HepG2 (cell line): ENCODE results near the gene USP10. TPM values are rescaled to one million over a fixed set of nuclear protein-coding genes. Genes with fewer than 3 reads are reported as not detected.
A peak's percentile ranks its signal among the peaks of the same experiment; 100 is the strongest.

ENCODE experiments used
- ATAC-seq: fragments of 200-7000 bp; cut with Tn5 transposase; 3 replicates; pipeline ENCODE4 v1.9.1; 2020; ENCODE audit warnings: mild to moderate bottlenecking, moderate library complexity
- BruUV-seq: library from RNA; stranded (reverse); fragments of 400-500 nt; replicated peaks from 2 replicates; lab custom pipeline; 2021; lab: Mats Ljungman, UMichigan
- CTCF ChIA-PET: fragments of 300-600 bp; formaldehyde crosslinking; extraction: SDS; loops from one replicate; lab custom pipeline; 2021; ENCODE audit warnings: low total read pairs, inconsistent platforms, low intra/inter-chr PET ratio; lab: Yijun Ruan, JAX
- POLR2A ChIA-PET: fragments of 350-600 bp; sonication (Branson Sonifier 250); formaldehyde crosslinking; loops from one replicate; lab custom pipeline; 2020; ENCODE audit warnings: antibody characterized with exemption, inconsistent platforms; lab: Yijun Ruan, JAX
- DNase-seq: peaks from one replicate; pipeline ENCODE4 v3.0.0-alpha.2; 2015; ENCODE audit warnings: low spot score
- FAIRE-seq: peaks from 3 replicates; lab custom pipeline; 2011; peaks lifted over from hg19 to GRCh38; lab: Jason Lieb, UNC
- H2AFZ ChIP-seq: one replicate; pipeline ENCODE4 v1.6.1; 2011; ENCODE audit warnings: low read length, inconsistent platforms
- H3K27ac ChIP-seq: fragments of 300-600 bp; 3 replicates; pipeline ENCODE4 v1.8.0; 2011; ENCODE audit warnings: mixed run types, mild to moderate bottlenecking, mixed read lengths, low read length, inconsistent platforms; ENCODE audit not compliant: insufficient read depth; ENCODE audit errors: extremely low read length
- H3K27me3 ChIP-seq, 2 experiments: fragments of 200-600 bp in 1 of 2; 2 replicates in 1 of 2; 3 replicates in 1 of 2; pipeline versions ENCODE4 v1.6.0 to v1.8.0; 2011; ENCODE audit warnings: low read length in 2 of 2, mild to moderate bottlenecking in 2 of 2, moderate library complexity in 2 of 2, inconsistent platforms in 1 of 2; ENCODE audit not compliant: insufficient read depth in 2 of 2, control insufficient read depth in 1 of 2
- H3K36me3 ChIP-seq, 2 experiments: fragments of 200-600 bp in 1 of 2; replicated peaks in 1 of 2; 2 replicates in 1 of 2; 3 replicates in 1 of 2; pipeline versions ENCODE4 v1.5.1 to v1.8.0; 2011; ENCODE audit warnings: low read length in 2 of 2, inconsistent platforms in 1 of 2; ENCODE audit not compliant: insufficient read depth in 2 of 2, control insufficient read depth in 1 of 2
- H3K4me1 ChIP-seq: 2 replicates; pipeline ENCODE4 v1.5.1; 2012; ENCODE audit warnings: low read length, inconsistent platforms; ENCODE audit not compliant: insufficient read depth
- H3K4me2 ChIP-seq: 2 replicates; pipeline ENCODE4 v1.6.0; 2011; ENCODE audit warnings: low read depth, low read length, inconsistent platforms
- H3K4me3 ChIP-seq, 3 experiments: fragments of 200-600 bp in 1 of 3; sonication (generic), shearing (Covaris generic) in 1 of 3; replicated peaks in 1 of 3; 2 replicates each; pipeline ENCODE4 v1.5.1; 2011 to 2016; ENCODE audit warnings: low read length in 3 of 3, inconsistent platforms in 2 of 3, low read depth in 2 of 3, mild to moderate bottlenecking in 2 of 3, control low read depth in 1 of 3, mixed read lengths in 1 of 3; ENCODE audit not compliant: insufficient read depth in 1 of 3
- H3K79me2 ChIP-seq: one replicate; pipeline ENCODE4 v1.6.1; 2011; ENCODE audit warnings: low read length, inconsistent platforms; ENCODE audit not compliant: insufficient read depth
- H3K9ac ChIP-seq: 2 replicates; pipeline ENCODE4 v1.6.0; 2011; ENCODE audit warnings: mild to moderate bottlenecking, low read depth, low read length, inconsistent platforms; ENCODE audit not compliant: insufficient read depth
- H3K9me3 ChIP-seq: 2 replicates; pipeline ENCODE4 v1.5.1; 2012; ENCODE audit warnings: mild to moderate bottlenecking, low read length
- H4K20me1 ChIP-seq: 2 replicates; pipeline ENCODE4 v1.6.0; 2011; ENCODE audit warnings: inconsistent platforms, mild to moderate bottlenecking, low read length, moderate library complexity; ENCODE audit not compliant: insufficient read depth
- BORCS8-MEF2B ChIP-seq: sonication (generic); formaldehyde crosslinking; IDR thresholded peaks from 2 replicates; pipeline ENCODE4 v1.8.0; 2022; ENCODE audit warnings: mild to moderate bottlenecking, missing genetic modification reagents
- CEBPB ChIP-seq: IDR thresholded peaks from 2 replicates; pipeline ENCODE4 v1.6.1; 2011; ENCODE audit warnings: low read depth, low read length, improper control_type of control experiment, borderline replicate concordance
- CREB1 ChIP-seq, 2 experiments: fragments of 450-650 bp in 1 of 2; IDR thresholded peaks; 2 replicates each; pipeline ENCODE4 v1.6.1; 2016 to 2017; ENCODE audit warnings: control low read depth in 1 of 2, mild to moderate bottlenecking in 1 of 2, missing compliant biosample characterization in 1 of 2, missing genetic modification characterization in 1 of 2
- TAF1 ChIP-seq: sonication (generic); formaldehyde crosslinking; IDR thresholded peaks from 2 replicates; pipeline ENCODE4 v1.4.0; 2020; ENCODE audit warnings: missing genetic modification reagents
- ZBTB20 ChIP-seq: sonication (generic); formaldehyde crosslinking; IDR thresholded peaks from 2 replicates; pipeline ENCODE4 v1.8.1; 2023; ENCODE audit warnings: missing genetic modification reagents, low read depth, mild to moderate bottlenecking, borderline replicate concordance
- ZNF556 ChIP-seq: sonication (generic); formaldehyde crosslinking; IDR thresholded peaks from 2 replicates; pipeline ENCODE4 v1.4.0; 2020; ENCODE audit warnings: mild to moderate bottlenecking, missing genetic modification reagents, borderline replicate concordance
- WGBS: methylation state at CpG from one replicate; pipeline ENCODE4 v1.1.6; 2017; ENCODE audit warnings: low lambda C conversion rate; 5-methylcytosine and 5-hydroxymethylcytosine counted together
- in situ Hi-C: cut with HindIII; loops from 2 replicates; pipeline ENCODE4 v1.10.0; 2017; ENCODE audit warnings: low pct_unique_long_range_greater_than_20kb; ENCODE audit not compliant: extremely low pct_ligation_motif_present
- intact Hi-C: fragments of 100-400 bp; cut with micrococcal nuclease; formaldehyde crosslinking; loops from one replicate; pipeline ENCODE4 v1.10.0; 2022; ENCODE audit not compliant: unreplicated experiment
- polyA plus RNA-seq, 8 experiments: library from polyadenylated mRNA; depleted of rRNA in 3 of 8; stranded (reverse) in 7 of 8; unstranded in 1 of 8; fragments of >200 nt; fragmentation: Illumina TruSeq in 4 of 8; extraction: Trizol in 4 of 8; gene quantifications; 2 replicates each; pipeline versions ENCODE4 v1.2.1 to v1.2.3, GENCODE V29; 2011 to 2016; ENCODE audit warnings: low read depth in 4 of 8, missing spikeins in 1 of 8, mixed read lengths in 1 of 8; ENCODE audit not compliant: insufficient read depth in 1 of 8
- total RNA-seq, 5 experiments: library from RNA; depleted of rRNA; stranded (reverse); fragments of >200 nt; fragmentation: Illumina TruSeq; extraction: Trizol; gene quantifications; 2 replicates each; pipeline ENCODE4 v1.2.3, GENCODE V29; 2016; ENCODE audit warnings: low read depth in 1 of 5

USP10 gene
- total and polyA plus RNA-seq, 2 of the 13 experiments (the other 11 are each of a cell fraction or from before 2014, with no cell fraction given): 79.1 to 122 TPM

DNA sequence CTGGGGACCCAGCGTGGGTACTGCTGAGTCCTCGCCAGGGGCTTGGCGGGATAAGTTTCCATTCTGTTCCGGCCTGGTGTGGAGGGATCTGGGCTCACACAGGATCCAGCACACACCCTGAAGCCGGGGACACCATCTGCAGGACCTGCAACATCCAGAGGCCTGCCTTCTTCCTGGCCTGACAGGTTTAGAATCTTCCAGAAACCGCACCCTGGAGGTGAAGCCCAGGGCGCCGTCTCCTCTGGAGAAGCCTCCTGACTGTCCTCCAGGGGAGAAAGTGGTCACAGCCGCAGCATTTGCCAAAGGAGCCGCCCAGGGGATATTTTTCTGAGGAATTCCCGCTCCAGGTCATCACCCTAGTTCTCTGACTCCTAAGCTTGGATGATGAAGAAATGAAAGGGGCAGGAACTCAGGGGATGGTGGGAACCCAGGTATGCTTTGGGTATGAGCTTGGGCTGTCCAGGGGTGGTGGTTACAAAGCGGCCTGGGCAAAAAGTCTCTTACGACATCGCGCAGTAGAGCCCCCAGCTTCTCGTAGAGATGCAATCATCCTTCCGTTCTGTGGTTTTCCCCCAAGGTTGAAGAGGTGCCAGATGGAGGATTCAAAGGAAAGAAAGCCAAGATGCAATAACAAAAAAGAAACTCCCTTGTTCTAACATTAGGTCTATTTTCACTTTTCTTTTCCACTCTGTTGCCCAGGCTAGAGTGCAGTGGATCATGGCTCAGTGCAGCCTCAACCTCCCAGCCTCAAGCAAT is 110.9 kb downstream of the USP10 start:
- POLR2A ChIA-PET: no interaction called here
- TF ChIP-seq CEBPB (peak; percentile 42; the same call in 1 of the 2 replicates), ZBTB20 (no peak), TAF1 (CRISPR knock-in tag) (no peak)
- Histone ChIP-seq H3K9me3 (no peaks in the 10 kb centered on the region), H3K79me2 (no peaks in the 10 kb centered on the region), H3K9ac (no peak overlapping the region), H4K20me1 (no peaks in the 10 kb centered on the region), H3K4me2 (no peak overlapping the region), H3K27me3 (peaks cover 7 to 89% of the 10 kb centered on the region in 2 experiments; a peak in 4 of 5 replicates), H3K27ac (no peak overlapping the region), H3K36me3 (no peaks in the 10 kb centered on the region), H3K4me1 (peaks cover 11% of the 10 kb centered on the region), H3K4me3 (no peak overlapping the region), H2AFZ (no peak overlapping the region)
- in situ Hi-C loops (no loop called here), intact Hi-C loops (no loop called here)
- 55% methylated on average over 9 of the region's 17 CpGs for WGBS
- no TSS peak for BruUV-seq
- ATAC-seq: no peak
- no peak for FAIRE-seq
- DNase-seq: no peak
- CTCF ChIA-PET: no interaction called here

DNA sequence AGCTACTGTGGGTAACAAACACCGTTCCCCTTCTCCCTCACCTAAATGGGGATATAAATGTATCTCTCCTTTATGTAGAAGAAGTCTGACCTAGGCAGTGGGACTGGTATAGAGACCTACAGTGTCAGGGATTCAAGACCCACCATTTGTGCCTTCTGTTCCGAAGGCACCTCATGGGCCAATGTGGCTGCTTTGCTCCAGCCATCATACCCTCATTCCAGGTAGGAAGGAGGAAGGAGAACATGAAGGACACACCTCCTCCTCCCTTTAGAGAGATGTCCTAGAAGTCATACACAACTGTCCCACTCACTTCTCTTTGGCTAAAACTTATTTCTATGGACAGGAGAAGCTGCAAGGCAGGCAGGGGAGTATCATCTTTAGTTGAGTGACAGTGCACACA is 111.7 kb downstream of the USP10 start:
- ChIA-PET POLR2A (no interaction called here), CTCF (no interaction called here)
- H3K27ac ChIP-seq: no peak overlapping the region
- H3K9me3 ChIP-seq: no peaks in the 10 kb centered on the region
- WGBS: 43% methylated on average over 2 of the region's 2 CpGs
- H3K4me2 ChIP-seq: no peak overlapping the region
- no peaks in the 10 kb centered on the region for H3K36me3 ChIP-seq
- ATAC-seq: no peak
- H2AFZ ChIP-seq: no peak overlapping the region
- BruUV-seq: no TSS peak
- in situ Hi-C loops: no loop called here
- no peak for DNase-seq
- H3K79me2 ChIP-seq: no peaks in the 10 kb centered on the region
- peaks cover 7 to 84% of the 10 kb centered on the region in 2 experiments; a peak in 4 of 5 replicates for H3K27me3 ChIP-seq
- H3K4me1 ChIP-seq: peaks cover 14% of the 10 kb centered on the region
- FAIRE-seq: no peak
- H3K9ac ChIP-seq: no peak overlapping the region
- TF ChIP-seq BORCS8-MEF2B (CRISPR knock-in tag) (no peak), CREB1 (IDR thresholded peaks at IDR 0.05) (no peak), CREB1 (CRISPR knock-in tag; IDR thresholded peaks at IDR 0.05) (no peak), ZNF556 (CRISPR knock-in tag) (no peak)
- no peak overlapping the region for H3K4me3 ChIP-seq
- no peaks in the 10 kb centered on the region for H4K20me1 ChIP-seq
- intact Hi-C loops: no loop called here
